Liver (tissue), 9 donors: ENCODE data around the gene KIF1A. TPM values are rescaled to one million over a fixed set of nuclear protein-coding genes. Genes with fewer than 3 reads are reported as not detected.

Experiments used
- DNase-seq: peaks from one replicate; pipeline ENCODE4 v3.0.0-alpha.2; 2017; ENCODE audit warnings: low spot score
- H3K27ac ChIP-seq, 2 donors: one replicate each; pipeline ENCODE4 v1.7.0; 2013; ENCODE audit warnings: inconsistent platforms in 2 of 2, low read length in 2 of 2, control low read depth in 1 of 2, low read depth in 1 of 2, mild to moderate bottlenecking in 1 of 2
- H3K27me3 ChIP-seq, 4 donors: one replicate each; pipeline versions ENCODE4 v1.6.1 to v1.7.0; 2013; ENCODE audit warnings: low read length in 3 of 4, inconsistent platforms in 1 of 4, mild to moderate bottlenecking in 1 of 4, moderate library complexity in 1 of 4; ENCODE audit not compliant: control insufficient read depth in 4 of 4, insufficient read depth in 4 of 4
- H3K36me3 ChIP-seq, 4 donors: one replicate each; pipeline versions ENCODE4 v1.6.1 to v1.7.0; 2013; ENCODE audit warnings: low read length in 3 of 4, mild to moderate bottlenecking in 3 of 4, low read depth in 1 of 4, moderate library complexity in 1 of 4; ENCODE audit not compliant: control insufficient read depth in 4 of 4, insufficient read depth in 3 of 4
- H3K4me1 ChIP-seq, 4 donors: one replicate each; pipeline versions ENCODE4 v1.6.1 to v1.7.0; 2013; ENCODE audit warnings: low read length in 3 of 4, mild to moderate bottlenecking in 3 of 4, moderate library complexity in 1 of 4; ENCODE audit not compliant: control insufficient read depth in 4 of 4, insufficient read depth in 4 of 4
- H3K4me3 ChIP-seq, 3 donors: one replicate each; pipeline versions ENCODE4 v1.6.1 to v1.7.0; 2013; ENCODE audit warnings: low read length in 3 of 3, control low read depth in 1 of 3, low read depth in 1 of 3, mild to moderate bottlenecking in 1 of 3
- H3K9ac ChIP-seq, 2 donors: one replicate each; pipeline ENCODE4 v1.7.0; 2013; ENCODE audit warnings: low read length in 2 of 2, mild to moderate bottlenecking in 2 of 2, moderate library complexity in 2 of 2, control low read depth in 1 of 2, low read depth in 1 of 2
- H3K9me3 ChIP-seq, 4 donors: one replicate each; pipeline versions ENCODE4 v1.6.1 to v1.7.0; 2013; ENCODE audit warnings: low read length in 3 of 4; ENCODE audit not compliant: control insufficient read depth in 4 of 4
- ATF3 ChIP-seq: IDR thresholded peaks from 2 replicates; pipeline ENCODE4 v1.6.1; 2016; ENCODE audit warnings: antibody characterized with exemption
- EGR1 ChIP-seq, 2 donors: IDR thresholded peaks; 2 replicates each; pipeline ENCODE4 v1.6.1; 2016 to 2018; ENCODE audit warnings: antibody characterized with exemption in 2 of 2, low read depth in 2 of 2
- FOXA1 ChIP-seq: IDR thresholded peaks from 2 replicates; pipeline ENCODE4 v1.6.1; 2016; ENCODE audit warnings: antibody characterized with exemption
- FOXA2 ChIP-seq: IDR thresholded peaks from 2 replicates; pipeline ENCODE4 v1.6.1; 2016; ENCODE audit warnings: antibody characterized with exemption
- GABPA ChIP-seq, 2 donors: IDR thresholded peaks in 1 of 2; conservative IDR thresholded peaks in 1 of 2; 2 replicates each; pipeline ENCODE4 v1.6.1; 2016; ENCODE audit warnings: antibody characterized with exemption in 2 of 2, mild to moderate bottlenecking in 1 of 2, moderate library complexity in 1 of 2
- HNF4A ChIP-seq, 2 donors: conservative IDR thresholded peaks; 2 replicates each; pipeline ENCODE4 v1.6.1; 2016; ENCODE audit warnings: antibody characterized with exemption in 2 of 2, mild to moderate bottlenecking in 2 of 2
- HNF4G ChIP-seq: IDR thresholded peaks from 2 replicates; pipeline ENCODE4 v1.6.1; 2016; ENCODE audit warnings: antibody characterized with exemption
- MAX ChIP-seq: IDR thresholded peaks from 2 replicates; pipeline ENCODE4 v1.6.1; 2016; ENCODE audit warnings: antibody characterized with exemption
- RAD21 ChIP-seq, 2 donors: IDR thresholded peaks; 2 replicates each; pipeline ENCODE4 v1.6.1; 2016; ENCODE audit warnings: antibody characterized with exemption in 2 of 2, mild to moderate bottlenecking in 2 of 2
- REST ChIP-seq: IDR thresholded peaks from 2 replicates; pipeline ENCODE4 v1.6.1; 2016; ENCODE audit warnings: antibody characterized with exemption, mild to moderate bottlenecking
- RXRA ChIP-seq, 2 donors: IDR thresholded peaks; 2 replicates each; pipeline ENCODE4 v1.6.1; 2017 to 2018; ENCODE audit warnings: antibody characterized with exemption in 2 of 2, mild to moderate bottlenecking in 1 of 2
- SP1 ChIP-seq: IDR thresholded peaks from 2 replicates; pipeline ENCODE4 v1.6.1; 2018; ENCODE audit warnings: antibody characterized with exemption, mild to moderate bottlenecking
- TAF1 ChIP-seq: conservative IDR thresholded peaks from 2 replicates; pipeline ENCODE4 v1.6.1; 2016; ENCODE audit warnings: antibody characterized with exemption, mild to moderate bottlenecking
- YY1 ChIP-seq: IDR thresholded peaks from 2 replicates; pipeline ENCODE4 v1.6.1; 2016; ENCODE audit warnings: antibody characterized with exemption, mild to moderate bottlenecking
- ZBTB33 ChIP-seq: IDR thresholded peaks from 2 replicates; pipeline ENCODE4 v1.6.1; 2016; ENCODE audit warnings: antibody characterized with exemption
- WGBS: extraction: QIAGEN DNeasy Blood & Tissue Kit; methylation state at CpG from one replicate; pipeline ENCODE4 v1.1.7; 2013; 5-methylcytosine and 5-hydroxymethylcytosine counted together
- polyA plus RNA-seq, 2 donors: library from polyadenylated mRNA; stranded (reverse) in 1 of 2; unstranded in 1 of 2; fragments of 200-250 nt in 1 of 2; fragments of >200 nt in 1 of 2; fragmentation: Nextera tagmentation in 1 of 2; extraction: Ambion mirVana in 1 of 2; gene quantifications; one replicate each; pipeline versions ENCODE4 v1.2.1 to v1.2.3, GENCODE V29; 2013 to 2015
- total RNA-seq, 2 donors: library from RNA; depleted of rRNA; stranded (reverse); fragments of >200 nt; gene quantifications; one replicate each; pipeline ENCODE4 v1.2.3, GENCODE V29; 2014
- donor health status: healthy.
- donor health status: healthy.
- donor health status: healthy.
- donor health status: healthy.
- donor health status: healthy.

KIF1A gene
- total and polyA plus RNA-seq, 4 donors: 0.03 to 0.21 (median 0.11) TPM

GRCh38 chr2:240789501-240790369 is 30.3 kb downstream of the KIF1A start:
- DNase-seq: no peak
- no peak for TF ChIP-seq ZBTB33
- no peak for TF ChIP-seq FOXA2
- TF ChIP-seq YY1: no peak
- no peak for TF ChIP-seq FOXA1
- TF ChIP-seq HNF4A (conservative IDR thresholded peaks at IDR 0.05): no peak
- TF ChIP-seq TAF1: no peak
- no peak for TF ChIP-seq REST
- no peak for TF ChIP-seq SP1
- TF ChIP-seq RXRA (IDR thresholded peaks at IDR 0.05): no peak
- no peak for TF ChIP-seq HNF4G
- no peak for TF ChIP-seq ATF3
- no peak for TF ChIP-seq MAX
- no peak for TF ChIP-seq RAD21 (IDR thresholded peaks at IDR 0.05)

GRCh38 chr2:240789051-240789453 is 31.0 kb downstream of the KIF1A start:
- peaks cover 3 to 14% (median 11%) of the 10 kb centered on the region in 4 donors for H3K4me1 ChIP-seq
- TF ChIP-seq FOXA2 (no peak), GABPA (IDR thresholded peaks at IDR 0.05 in 1 of 2, conservative IDR thresholded peaks at IDR 0.05 in 1 of 2) (no peak), HNF4A (conservative IDR thresholded peaks at IDR 0.05) (no peak), RAD21 (IDR thresholded peaks at IDR 0.05) (no peak), EGR1 (IDR thresholded peaks at IDR 0.05; ENCODE audit: low read depth in 2 of 2) (no peak)
- no peak overlapping the region for H3K27ac ChIP-seq
- H3K9ac ChIP-seq: no peak overlapping the region
- no peaks in the 10 kb centered on the region for H3K27me3 ChIP-seq
- no peak for DNase-seq
- WGBS: 91% methylated on average over 13 of the region's 13 CpGs
- H3K9me3 ChIP-seq: no peaks in the 10 kb centered on the region
- no peaks in the 10 kb centered on the region for H3K36me3 ChIP-seq
- H3K4me3 ChIP-seq: no peak overlapping the region

More at GRCh38 chr2:240789501-240790369, 30.3 kb downstream of the KIF1A start:
- H3K27me3 ChIP-seq: no peaks in the 10 kb centered on the region
- no peak overlapping the region for H3K27ac ChIP-seq
- no peaks in the 10 kb centered on the region for H3K36me3 ChIP-seq
- H3K9me3 ChIP-seq: no peaks in the 10 kb centered on the region
- H3K4me1 ChIP-seq: peaks cover 3 to 19% (median 16%) of the 10 kb centered on the region in 4 donors
- H3K4me3 ChIP-seq: no peak overlapping the region
- 92% methylated on average over 23 of the region's 23 CpGs for WGBS
- H3K9ac ChIP-seq: no peak overlapping the region
